Nucleus accumbens (tissue), 56 donors: Measurements from ENCODE around the gene KCNK5.

Source experiments
- DNase-seq, 56 donors: peaks; one replicate each; lab custom pipeline; 2025; lab: John Stamatoyannopoulos, UW

KCNK5 gene

GRCh38 chr6:39151211-39151610 lies 78.1 kb downstream of the KCNK5 start:
- no peak for DNase-seq

- DNase-seq: no peak
These were observed 84.6 kb downstream of the KCNK5 start for GRCh38 chr6:39144481-39145173.

- DNase-seq: no peak
These were observed 85.9 kb downstream of the KCNK5 start for GRCh38 chr6:39143238-39143930.

- no peak for DNase-seq
These were observed 88.6 kb downstream of the KCNK5 start for GRCh38 chr6:39140556-39141167.
